Midbrain (tissue), 1 donor: Measurements from ENCODE around the gene PAK4.

Source experiments
- DNase-seq: peaks from one replicate; lab custom pipeline; 2025; lab: John Stamatoyannopoulos, UW

The PAK4 gene

DNA sequence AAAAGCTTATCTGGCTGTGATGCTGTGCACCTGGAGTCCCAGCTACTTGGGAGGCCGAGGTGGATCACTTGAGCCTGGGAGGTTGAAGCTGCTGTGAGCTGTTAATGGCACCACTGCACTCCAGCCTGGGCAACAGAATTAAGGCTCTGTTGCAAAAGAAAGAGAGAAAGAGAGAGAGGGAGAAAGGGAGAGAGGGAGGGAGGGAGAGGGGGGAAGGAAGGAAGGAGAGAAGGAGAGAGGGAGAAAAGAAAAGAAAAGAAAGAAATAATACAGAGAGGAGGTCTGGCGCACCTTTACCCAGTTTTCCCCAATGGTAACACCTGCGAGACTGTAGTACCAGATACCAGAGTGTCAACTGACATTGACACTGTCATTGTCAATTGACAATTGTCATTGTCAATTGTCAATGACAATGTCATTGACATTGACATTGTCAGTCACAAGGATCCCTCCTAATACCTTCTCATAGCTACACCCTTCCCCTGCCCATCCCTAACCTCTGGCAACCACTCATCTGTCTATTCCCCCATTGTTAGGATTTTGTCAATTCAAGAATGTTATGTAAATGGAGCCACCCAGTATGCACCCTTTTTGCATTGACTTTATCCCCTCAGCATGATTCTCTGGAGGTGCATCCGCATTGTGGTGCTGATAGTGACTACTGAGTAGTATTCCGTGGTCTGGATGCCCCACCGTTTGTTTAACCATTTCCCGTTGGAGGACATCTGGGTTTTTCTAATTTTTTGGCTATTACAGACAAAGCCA, 21.3 kb downstream of the PAK4 start:
- no peak for DNase-seq

DNA sequence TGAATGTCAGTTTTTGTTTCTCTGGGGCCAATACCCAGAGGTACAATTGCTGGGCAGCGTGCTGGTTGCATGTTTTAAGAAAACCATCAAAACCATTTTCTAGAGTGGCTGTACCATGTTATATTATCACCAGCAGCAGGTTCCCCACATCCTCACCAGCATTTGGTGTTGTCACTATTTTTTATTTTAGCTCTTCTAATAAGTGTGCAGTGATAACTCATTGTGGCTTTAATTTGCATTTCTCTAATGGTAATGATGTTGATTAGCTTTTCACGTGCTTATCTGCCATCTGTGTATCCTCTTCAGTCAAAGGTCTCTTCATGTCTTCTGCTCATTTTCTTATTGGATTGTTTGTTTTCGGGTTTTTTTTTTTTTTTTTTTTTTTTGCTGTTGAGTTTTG, 21.9 kb downstream of the PAK4 start:
- no peak for DNase-seq

- no peak for DNase-seq
Observed at GRCh38 chr19:39148939-39149529, 23.4 kb downstream of the PAK4 start.

DNA sequence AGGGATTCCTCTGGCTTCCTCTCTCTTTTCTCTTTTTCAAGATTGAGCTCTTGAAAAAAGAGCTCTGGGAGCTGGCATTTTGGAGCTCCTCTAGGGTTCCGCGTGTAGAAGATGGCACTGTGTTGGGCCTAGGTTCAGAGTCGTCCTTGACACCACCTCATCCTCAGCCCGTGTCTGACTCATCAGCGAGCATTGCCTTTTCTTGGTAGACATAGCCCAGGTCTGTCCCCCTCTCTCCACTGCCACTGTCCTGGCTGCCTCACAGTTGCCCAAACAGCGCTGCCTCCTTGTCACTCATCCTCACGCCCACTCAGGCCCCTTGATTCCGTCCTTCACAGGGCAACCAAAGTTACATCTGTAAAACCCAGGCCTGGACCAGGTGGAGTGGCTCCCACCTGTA, 24.6 kb downstream of the PAK4 start:
- no peak for DNase-seq

DNA sequence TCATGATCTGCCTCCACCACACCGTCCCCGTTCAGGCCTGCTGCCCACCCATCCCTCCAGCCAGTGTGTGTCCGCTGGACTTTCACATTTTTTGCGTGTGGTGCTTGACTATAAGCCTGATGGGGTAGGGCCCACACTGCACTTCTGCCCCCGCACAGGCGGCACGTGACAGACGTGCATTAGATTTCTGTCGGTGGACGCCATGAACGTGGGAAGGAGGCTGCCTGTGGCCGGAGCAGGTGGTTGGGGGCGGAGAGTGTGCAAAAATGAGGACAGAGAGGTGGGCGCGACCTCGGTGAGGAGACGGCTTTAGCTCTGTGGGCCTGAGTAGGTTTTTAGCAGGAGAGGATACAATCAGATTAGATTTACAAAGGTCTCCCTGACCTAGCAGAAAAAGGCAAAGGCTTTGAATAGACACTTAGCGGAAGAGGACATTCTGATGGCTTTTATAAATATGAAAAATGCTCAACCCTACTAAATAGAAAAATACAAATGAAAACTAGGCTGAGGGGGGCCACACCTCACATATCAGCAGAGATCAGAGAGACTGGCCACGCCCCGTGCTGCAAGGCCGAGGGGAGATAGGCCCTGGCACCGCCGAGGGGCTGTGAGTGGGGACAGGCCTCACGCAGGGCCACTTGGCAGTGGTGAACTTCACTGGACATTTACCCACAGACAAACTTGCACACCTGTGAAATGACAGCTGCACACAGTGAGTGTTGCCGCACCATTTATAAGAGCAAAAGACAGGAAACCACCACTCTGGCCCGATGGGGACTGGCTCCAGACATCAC, 25.4 kb downstream of the PAK4 start:
- no peak for DNase-seq

GRCh38 chr19:39152066-39152465, 26.5 kb downstream of the PAK4 start:
- no peak for DNase-seq

GRCh38 chr19:39154100-39154628, 28.6 kb downstream of the PAK4 start:
- DNase-seq, result no peak

DNA sequence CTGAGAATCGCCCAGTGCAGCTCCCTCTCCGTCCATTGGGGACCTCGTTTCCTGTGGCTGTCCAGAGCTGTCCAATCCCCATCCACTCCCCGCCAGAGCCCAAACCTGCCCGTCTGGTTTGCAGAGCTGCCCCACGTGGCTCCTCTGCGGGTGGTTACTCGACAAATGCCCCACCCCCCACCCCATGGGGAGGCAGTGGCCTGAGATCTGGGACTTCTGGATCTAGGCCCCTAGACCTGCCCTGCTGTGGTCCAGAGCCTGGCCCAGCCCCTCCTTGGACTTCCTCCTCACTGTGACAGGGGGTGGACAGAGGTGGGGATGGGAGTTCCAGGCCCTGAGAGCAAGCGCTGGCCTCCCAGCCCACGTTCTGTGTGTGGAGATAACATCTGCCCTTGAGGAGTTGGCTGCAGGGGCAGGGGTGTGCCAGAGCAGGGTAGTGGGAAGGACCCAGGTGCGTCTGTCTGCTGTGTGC, 29.1 kb downstream of the PAK4 start:
- no peak for DNase-seq

GRCh38 chr19:39155114-39155700, 29.6 kb downstream of the PAK4 start:
- no peak for DNase-seq

- no peak for DNase-seq
Observed at GRCh38 chr19:39155741-39156140, 30.2 kb downstream of the PAK4 start.

- DNase-seq, result no peak
Observed at GRCh38 chr19:39156326-39157230, 31.0 kb downstream of the PAK4 start.

DNA sequence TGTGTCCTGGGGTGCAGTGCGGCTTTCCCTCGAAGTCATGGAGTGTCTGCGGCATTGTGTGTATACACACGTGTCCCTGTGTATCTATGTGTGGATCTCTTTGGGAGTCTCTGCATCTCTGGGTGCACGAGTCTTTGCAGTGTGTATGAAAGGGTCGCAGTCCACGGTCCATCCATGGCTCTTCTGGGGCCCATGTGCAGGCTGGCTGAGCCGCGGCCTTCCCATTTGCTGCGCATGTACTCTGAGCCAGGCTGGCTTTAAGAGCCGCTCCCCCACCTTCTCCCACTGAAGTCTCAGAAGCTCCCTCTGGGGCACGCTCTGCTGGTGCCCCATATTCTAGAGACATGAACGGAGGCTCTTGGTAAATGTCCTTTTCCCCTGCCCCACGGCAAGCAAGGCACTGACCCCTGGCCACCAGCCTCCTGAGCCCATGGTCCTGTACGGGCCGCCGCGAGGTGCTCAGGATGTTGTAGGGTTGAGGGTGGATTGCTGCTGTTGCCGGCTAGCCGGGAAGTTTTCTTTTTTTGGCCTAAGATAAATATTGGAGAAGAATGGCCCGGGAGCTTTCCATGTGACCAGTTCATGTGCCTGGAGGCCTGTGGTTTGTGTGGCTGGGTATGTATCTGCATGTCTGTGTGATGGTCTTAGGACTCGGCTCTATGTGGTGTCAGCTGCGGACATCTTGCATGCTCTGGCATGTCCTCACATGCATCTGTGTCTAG, 31.9 kb downstream of the PAK4 start:
- no peak for DNase-seq

- DNase-seq, result no peak
Observed at GRCh38 chr19:39157997-39158389, 32.4 kb downstream of the PAK4 start.

DNA sequence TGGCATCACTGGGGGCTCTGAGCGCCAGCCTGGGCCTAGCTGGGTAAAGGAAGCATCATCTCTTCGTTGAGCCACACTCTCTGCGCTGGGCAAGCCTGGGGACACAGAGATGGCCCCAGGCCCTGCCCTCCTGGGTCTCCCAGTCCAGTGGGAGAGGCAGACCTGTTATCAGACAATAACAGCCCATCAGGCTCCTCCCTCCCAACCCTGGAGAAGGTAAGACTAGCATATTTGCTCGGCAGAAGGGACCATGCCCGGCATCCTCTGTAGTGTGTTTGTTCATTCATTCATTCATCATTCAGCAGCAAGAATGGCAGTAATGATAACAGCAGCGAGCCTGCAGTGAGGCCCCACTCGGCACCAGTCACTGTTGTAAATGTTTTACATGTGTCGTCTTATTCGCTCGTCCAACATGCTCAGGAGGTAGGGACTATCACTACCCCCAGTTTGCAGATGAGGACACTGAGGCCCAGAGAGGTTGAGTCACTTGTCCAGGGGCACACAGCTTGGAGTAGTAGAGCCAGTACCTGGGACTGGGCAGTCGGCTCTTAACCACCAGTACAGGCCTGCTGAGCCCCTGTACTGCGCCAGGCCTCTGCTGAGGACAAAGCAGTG, 33.2 kb downstream of the PAK4 start:
- no peak for DNase-seq

DNA sequence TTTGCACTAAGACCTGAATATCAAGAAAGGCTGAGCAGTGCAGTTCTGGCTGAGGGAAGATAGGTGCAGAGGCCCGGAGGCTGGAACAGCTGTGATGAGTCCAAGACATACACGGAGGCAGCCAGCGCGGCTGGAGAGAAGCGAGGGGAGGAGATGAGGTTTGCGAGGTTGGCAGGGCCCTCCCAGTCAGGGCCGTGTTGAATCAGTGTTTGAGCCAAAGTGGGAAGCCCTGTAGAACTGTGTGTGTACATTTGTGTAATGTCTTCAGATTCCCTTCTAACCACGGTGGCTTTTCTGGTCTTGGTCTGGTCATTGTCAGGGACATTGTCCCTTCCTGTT, 34.9 kb downstream of the PAK4 start:
- no peak for DNase-seq

DNA sequence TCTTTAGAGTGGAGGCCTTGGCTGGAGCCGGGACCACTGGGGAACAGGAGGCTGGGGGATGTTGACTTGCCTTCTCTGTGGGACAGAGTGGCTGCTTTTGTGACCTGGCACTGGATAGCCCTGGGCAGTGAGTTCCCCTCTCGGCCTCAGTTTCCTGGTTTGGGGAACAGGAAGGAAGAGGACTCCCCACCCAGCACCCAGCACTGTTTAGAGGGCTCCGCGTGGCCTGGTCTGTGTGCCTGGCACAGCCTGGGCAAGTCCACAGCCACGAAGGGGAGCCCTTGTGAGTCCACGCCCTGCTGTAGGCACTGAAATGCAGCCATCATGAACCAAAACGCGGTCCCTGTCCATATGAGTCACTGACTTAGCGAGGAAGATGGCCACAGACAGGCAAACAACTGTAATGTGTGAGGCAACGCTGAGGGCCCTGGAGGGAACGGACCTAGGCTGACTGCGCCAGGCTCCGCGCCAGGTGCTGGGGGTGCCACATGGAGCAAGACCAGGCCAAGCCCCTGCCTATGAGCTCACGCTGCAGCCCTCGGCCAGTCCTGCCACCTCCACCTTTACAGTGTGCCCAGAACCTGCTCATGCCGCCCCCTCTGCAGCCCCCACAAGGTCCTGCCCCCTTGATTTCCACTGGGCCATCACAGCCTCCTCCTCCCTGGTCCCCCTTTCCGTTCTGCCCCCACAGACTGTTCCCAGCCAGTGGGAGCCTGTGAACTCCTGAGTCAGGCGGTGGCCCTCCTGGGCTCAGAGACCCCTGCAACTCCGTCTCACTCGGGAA, 35.5 kb downstream of the PAK4 start:
- no peak for DNase-seq

- DNase-seq, result no peak
Observed at GRCh38 chr19:39162441-39163043, 37.0 kb downstream of the PAK4 start.

DNA sequence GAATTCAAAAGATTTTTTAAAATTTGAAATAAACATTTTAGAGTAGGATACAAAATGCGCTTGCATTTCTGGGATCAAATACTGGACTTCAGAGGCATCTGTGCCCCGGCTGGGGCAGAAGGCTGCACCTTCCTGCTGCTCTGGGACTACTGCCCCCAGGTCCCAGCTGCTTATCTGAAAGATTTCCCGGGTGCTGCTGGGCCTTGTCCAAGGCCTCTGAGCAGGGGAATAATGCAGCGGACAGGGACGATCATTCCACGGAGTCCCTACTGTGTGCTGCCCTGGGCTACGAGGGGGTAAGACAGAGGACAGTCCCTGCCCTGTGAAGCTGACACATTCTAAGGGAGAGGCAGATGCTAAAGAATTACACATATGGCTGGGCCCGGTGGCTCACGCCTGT, 38.0 kb downstream of the PAK4 start:
- no peak for DNase-seq

DNA sequence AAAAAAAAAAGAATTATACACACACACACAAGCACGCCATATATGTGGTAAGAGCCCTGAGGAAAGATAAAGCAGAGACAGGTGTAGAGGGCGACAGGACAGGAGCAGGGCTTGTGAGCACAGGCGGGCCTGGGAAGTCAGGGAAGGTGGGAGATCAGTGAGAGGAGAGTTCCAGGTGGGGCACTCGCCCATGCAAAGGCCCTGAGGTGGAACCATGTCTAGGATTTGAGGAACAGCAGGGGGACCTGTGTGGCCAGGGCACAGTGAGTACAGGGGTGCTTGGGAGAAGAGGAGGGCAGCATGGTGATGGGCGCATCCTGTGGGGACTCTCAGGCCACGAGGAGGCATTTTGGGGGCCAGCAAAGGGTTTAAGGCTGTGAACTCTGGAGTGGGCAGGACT, 38.7 kb downstream of the PAK4 start:
- DNase-seq, result no peak
